Left ventricle myocardium superior (tissue), 1 donor: ENCODE results near the gene RAD23A. TPM values are rescaled to one million over a fixed set of nuclear protein-coding genes. Genes with fewer than 3 reads are reported as not detected.
"Not testable (repeated sequence)": the region's sequence is repeated elsewhere in the genome, so short reads cannot be mapped to it uniquely, and the experiment has no call there.

ENCODE experiments used
- ATAC-seq: fragments of 200-7000 bp; cut with Tn5 transposase; one replicate; pipeline ENCODE4 v1.9.1; 2020; ENCODE audit warnings: mild to moderate bottlenecking, moderate library complexity
- DNase-seq: peaks from one replicate; pipeline ENCODE4 v3.0.0-alpha.2; 2020
- intact Hi-C: fragments of 100-400 bp; cut with micrococcal nuclease; formaldehyde crosslinking; loops from one replicate; pipeline ENCODE4 v1.11.0; 2022
- total RNA-seq: library from RNA; stranded (reverse); fragmentation: NEBNext Ultra II Directional; extraction: Animal tissue kit (Norgen Biotek cat#: 25700); gene quantifications from one replicate; pipeline ENCODE4 v1.2.1, GENCODE V29; 2021
- donor health status: DM: no; HTN: yes; CAD: no; lungs with severe emphysema.

RAD23A gene
- total RNA-seq, 1 donor from 2014 or later, result 188 TPM

GRCh38 chr19:12953138-12953798, 7.6 kb downstream of the RAD23A start:
- intact Hi-C loops, result no loop called here
- peak; percentile 14 for ATAC-seq
- DNase-seq, result peak; percentile 51

- no peak for ATAC-seq
- intact Hi-C loops, result no loop called here
These were observed 8.3 kb downstream of the RAD23A start for GRCh38 chr19:12953799-12954611.

GRCh38 chr19:12954612-12954962, 8.9 kb downstream of the RAD23A start:
- ATAC-seq (no peak), DNase-seq (no peak)
- intact Hi-C loops, result no loop called here

More at GRCh38 chr19:12953799-12954611, 8.3 kb downstream of the RAD23A start:
- DNase-seq, result no peak

- DNase-seq, ATAC-seq, intact Hi-C loops: not testable (repeated sequence)
These were observed 9.9 kb downstream of the RAD23A start for GRCh38 chr19:12955575-12955974.

- no peak for DNase-seq
- no peak for ATAC-seq
- intact Hi-C loops, result no loop called here
These were observed 10.3 kb downstream of the RAD23A start for GRCh38 chr19:12955996-12956395.

GRCh38 chr19:12956446-12957388, 11.1 kb downstream of the RAD23A start, which contains the start of gene GADD45GIP1:
Gene GADD45GIP1, minus strand, starts transcription at chr19:12957223. Its CDS starts 11 bp downstream, at chr19:12957212.
- ATAC-seq (peak; percentile 93), DNase-seq (peak; percentile 90)
- intact Hi-C loops, result no loop called here

- intact Hi-C loops, DNase-seq: not testable (repeated sequence)
- peak; percentile 12 for ATAC-seq
These were observed 11.8 kb downstream of the RAD23A start for GRCh38 chr19:12957389-12957952.

GRCh38 chr19:12959481-12959880, 13.8 kb downstream of the RAD23A start:
- DNase-seq (no peak), ATAC-seq (no peak)
- intact Hi-C loops, result no loop called here

GRCh38 chr19:12965017-12965811, 19.6 kb downstream of the RAD23A start:
- intact Hi-C loops, result no loop called here
- DNase-seq (peak; percentile 92), ATAC-seq (peak; percentile 89)

GRCh38 chr19:12965812-12966135, 20.1 kb downstream of the RAD23A start:
- intact Hi-C loops, result no loop called here
- ATAC-seq, result no peak

GRCh38 chr19:12967907-12968306, 22.2 kb downstream of the RAD23A start:
- intact Hi-C loops, result no loop called here
- DNase-seq (no peak), ATAC-seq (no peak)

More at GRCh38 chr19:12965812-12966135, 20.1 kb downstream of the RAD23A start:
- DNase-seq, result no peak

- peak; percentile 77 for ATAC-seq
- DNase-seq, result peak; percentile 78
- intact Hi-C loops, result no loop called here
These were observed 23.8 kb downstream of the RAD23A start, which contains the start of gene DAND5 for GRCh38 chr19:12969292-12969988. Gene DAND5, plus strand, starts transcription at chr19:12969576. Its CDS starts 85 bp downstream, at chr19:12969661.

- peak; percentile 3 for ATAC-seq
- peak; percentile 11 for DNase-seq
- intact Hi-C loops, result no loop called here
These were observed 24.6 kb downstream of the RAD23A start for GRCh38 chr19:12970070-12970820.

GRCh38 chr19:12973236-12973635, 27.6 kb downstream of the RAD23A start:
- no peak for ATAC-seq
- no peak for DNase-seq
- intact Hi-C loops, result no loop called here

GRCh38 chr19:12974301-12975220, 28.9 kb downstream of the RAD23A start:
- ATAC-seq (no peak), DNase-seq (no peak)
- intact Hi-C loops, result loop anchor here (5.0 kb wide), 1 partner anchor 288 kb away; no protein-coding TSS in a partner anchor

GRCh38 chr19:12975221-12975741, 29.6 kb downstream of the RAD23A start:
- intact Hi-C loops, result loop anchor here (5.0 kb wide), 1 partner anchor 287 kb away; no protein-coding TSS in a partner anchor
- no peak for DNase-seq
- peak; percentile 4 for ATAC-seq
